ENCODE measurements around the gene TET3. TPM values are rescaled to one million over a fixed set of nuclear protein-coding genes. Genes with fewer than 3 reads are reported as not detected.
A peak's percentile ranks its signal among the peaks of the same experiment; 100 is the strongest.

TET3 gene
- total and polyA plus RNA-seq, 9 of the 15 experiments (the other 6 are each of a cell fraction or from before 2014, with no cell fraction given): 0.35 to 16.3 (median 5.5) TPM

DNA sequence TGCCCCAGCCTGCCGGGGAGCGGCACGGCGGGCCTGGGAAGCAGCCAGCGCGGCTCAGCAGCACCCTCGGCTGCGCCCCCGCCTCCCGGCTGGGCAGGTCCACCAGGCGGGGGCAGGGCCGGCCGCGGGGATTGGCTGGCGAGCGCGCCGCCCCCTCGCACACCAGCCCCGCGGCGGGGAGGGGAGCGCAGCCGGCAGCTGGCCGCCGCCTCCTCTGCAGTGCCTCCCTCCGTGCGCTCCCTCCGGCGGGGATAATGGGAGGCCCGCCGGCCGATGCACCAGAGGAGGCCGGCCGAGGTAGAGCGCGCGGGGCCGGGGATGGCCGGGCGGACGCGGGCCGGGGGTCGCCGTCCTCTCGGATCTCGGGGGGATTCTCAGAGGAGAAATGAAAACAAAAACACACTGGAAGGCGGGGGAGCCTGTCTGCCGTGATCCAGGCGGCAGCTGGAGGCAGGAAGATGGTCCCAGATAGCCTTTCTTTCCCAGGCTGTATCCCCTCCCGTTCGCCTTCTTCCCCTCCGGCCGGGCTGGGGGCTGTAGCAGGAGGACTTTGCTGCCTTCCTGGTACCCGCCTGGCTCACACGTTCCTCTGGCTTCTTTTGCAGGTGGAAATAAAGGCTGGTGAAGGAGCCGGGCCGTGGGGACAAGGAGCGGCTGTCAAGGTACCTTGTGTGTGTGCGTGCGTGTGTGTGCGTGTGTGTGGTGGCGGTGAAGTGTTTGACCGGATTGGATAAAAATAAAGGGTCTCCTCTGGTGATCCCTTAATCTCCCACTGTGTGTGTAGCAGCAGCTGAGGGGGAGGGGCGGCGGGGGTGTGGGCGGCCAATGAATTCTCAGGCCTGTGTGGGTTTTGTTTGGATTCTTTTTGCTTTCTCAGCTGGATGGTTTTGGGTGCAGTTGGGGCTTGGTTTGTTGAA lies 18.1 kb downstream of the TET3 start:
- in situ Hi-C loops (cut with MboI) (no loop called here), intact Hi-C loops (cut with micrococcal nuclease) (loop anchor here (5.0 kb wide), 2 partner anchors 35 to 140 kb away; no protein-coding TSS in a partner anchor)
- ATAC-seq (peak; percentile 96), DNase-seq (ENCODE audit: extremely low read depth in 1 of 4, low spot score in 3 of 4) (peak; percentile 89 to 94 (median 93)), FAIRE-seq (peak; percentile 74)
- BruUV-seq (replicated peaks): no TSS peak
- Histone ChIP-seq H4K20me1 (replicated peaks; ENCODE audit: control insufficient read depth, insufficient read depth, low read length) (peaks cover 6% of the 10 kb centered on the region; the same call in 1 of the 2 replicates), H3K79me2 (ENCODE audit: control insufficient read depth, insufficient read depth, low read length) (peaks cover 92% of the 10 kb centered on the region), H3K36me3 (ENCODE audit: control insufficient read depth, insufficient read depth, low read length) (peaks cover 15% of the 10 kb centered on the region; the same call in 2 of the 3 replicates), H3K4me1 (replicated peaks in 1 of 2; ENCODE audit: control insufficient read depth in 2 of 2, insufficient read depth in 2 of 2, low read length in 2 of 2) (peaks cover 45 to 47% of the 10 kb centered on the region in 2 experiments), H3K27me3 (ENCODE audit: control insufficient read depth in 2 of 2, insufficient read depth in 2 of 2, low read length in 2 of 2) (no peaks in the 10 kb centered on the region), H3K9me1 (ENCODE audit: control insufficient read depth, insufficient read depth, low read length) (no peaks in the 10 kb centered on the region), H3K27ac (ENCODE audit: extremely low read depth, low read depth, low read length) (no peak overlapping the region), H3K9ac (ENCODE audit: insufficient read depth in 1 of 2, low read depth in 2 of 2, low read length in 2 of 2) (peak overlapping the region; percentile 67 to 83; a peak in 3 of 4 replicates), H2AFZ (ENCODE audit: low read depth, low read length) (peak overlapping the region; percentile 44; the same call in 1 of the 2 replicates), H3K4me2 (ENCODE audit: insufficient read depth, low read length) (peak overlapping the region; percentile 97), H3K4me3 (peak overlapping the region; percentile 58), H3K9me3 (replicated peaks; ENCODE audit: control insufficient read depth, insufficient read depth, low read depth, low read length) (no peaks in the 10 kb centered on the region)
- CTCF ChIA-PET (ENCODE audit: low intra/inter-chr PET ratio): no interaction called here
- under 1% methylated on average over 46 of the region's 68 CpGs for WGBS (ENCODE audit: insufficient coverage, low coverage, missing lambda C conversion rate)
- POLR2A ChIA-PET: interaction anchor here (0.6 to 2.7 kb wide), 10 partner anchors 9 to 749 kb away, joined by 3 to 19 read pairs (median 4); no protein-coding TSS in a partner anchor
- TF ChIP-seq ZNF274 (IDR thresholded peaks at IDR 0.05; ENCODE audit: borderline replicate concordance, low read depth, low read length) (no peak), KDM4B (IDR thresholded peaks at IDR 0.05; ENCODE audit: borderline replicate concordance in 2 of 2, low read depth in 1 of 2) (no peak), SMARCA5 (IDR thresholded peaks at IDR 0.05) (no peak), ZNF431 (CRISPR knock-in tag; IDR thresholded peaks at IDR 0.05) (no peak), SMC3 (conservative IDR thresholded peaks at IDR 0.05; ENCODE audit: insufficient read depth, low read depth, low read length) (0 out of 2 replicates have a peak, but pooled peaks have one; percentile 15), ZNF695 (CRISPR knock-in tag; IDR thresholded peaks at IDR 0.05) (no peak), FOS (IDR thresholded peaks at IDR 0.05; ENCODE audit: extremely low read depth, insufficient read length) (no peak), ZNF75A (CRISPR knock-in tag; IDR thresholded peaks at IDR 0.05) (no peak), RBM17 (IDR thresholded peaks at IDR 0.05; ENCODE audit: borderline replicate concordance, low read depth, low read length) (no peak), HNRNPH1 (optimal IDR thresholded peaks at IDR 0.05; ENCODE audit: low read depth, low read length) (no peak)
- TF ChIP-seq, protein P1, sequence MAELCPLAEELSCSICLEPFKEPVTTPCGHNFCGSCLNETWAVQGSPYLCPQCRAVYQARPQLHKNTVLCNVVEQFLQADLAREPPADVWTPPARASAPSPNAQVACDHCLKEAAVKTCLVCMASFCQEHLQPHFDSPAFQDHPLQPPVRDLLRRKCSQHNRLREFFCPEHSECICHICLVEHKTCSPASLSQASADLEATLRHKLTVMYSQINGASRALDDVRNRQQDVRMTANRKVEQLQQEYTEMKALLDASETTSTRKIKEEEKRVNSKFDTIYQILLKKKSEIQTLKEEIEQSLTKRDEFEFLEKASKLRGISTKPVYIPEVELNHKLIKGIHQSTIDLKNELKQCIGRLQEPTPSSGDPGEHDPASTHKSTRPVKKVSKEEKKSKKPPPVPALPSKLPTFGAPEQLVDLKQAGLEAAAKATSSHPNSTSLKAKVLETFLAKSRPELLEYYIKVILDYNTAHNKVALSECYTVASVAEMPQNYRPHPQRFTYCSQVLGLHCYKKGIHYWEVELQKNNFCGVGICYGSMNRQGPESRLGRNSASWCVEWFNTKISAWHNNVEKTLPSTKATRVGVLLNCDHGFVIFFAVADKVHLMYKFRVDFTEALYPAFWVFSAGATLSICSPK (IDR thresholded peaks at IDR 0.05; ENCODE audit: borderline replicate concordance): no peak
- TF ChIP-seq, protein P2, sequence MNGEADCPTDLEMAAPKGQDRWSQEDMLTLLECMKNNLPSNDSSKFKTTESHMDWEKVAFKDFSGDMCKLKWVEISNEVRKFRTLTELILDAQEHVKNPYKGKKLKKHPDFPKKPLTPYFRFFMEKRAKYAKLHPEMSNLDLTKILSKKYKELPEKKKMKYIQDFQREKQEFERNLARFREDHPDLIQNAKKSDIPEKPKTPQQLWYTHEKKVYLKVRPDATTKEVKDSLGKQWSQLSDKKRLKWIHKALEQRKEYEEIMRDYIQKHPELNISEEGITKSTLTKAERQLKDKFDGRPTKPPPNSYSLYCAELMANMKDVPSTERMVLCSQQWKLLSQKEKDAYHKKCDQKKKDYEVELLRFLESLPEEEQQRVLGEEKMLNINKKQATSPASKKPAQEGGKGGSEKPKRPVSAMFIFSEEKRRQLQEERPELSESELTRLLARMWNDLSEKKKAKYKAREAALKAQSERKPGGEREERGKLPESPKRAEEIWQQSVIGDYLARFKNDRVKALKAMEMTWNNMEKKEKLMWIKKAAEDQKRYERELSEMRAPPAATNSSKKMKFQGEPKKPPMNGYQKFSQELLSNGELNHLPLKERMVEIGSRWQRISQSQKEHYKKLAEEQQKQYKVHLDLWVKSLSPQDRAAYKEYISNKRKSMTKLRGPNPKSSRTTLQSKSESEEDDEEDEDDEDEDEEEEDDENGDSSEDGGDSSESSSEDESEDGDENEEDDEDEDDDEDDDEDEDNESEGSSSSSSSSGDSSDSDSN (IDR thresholded peaks at IDR 0.05; ENCODE audit: borderline replicate concordance in 1 of 2, low read depth in 2 of 2, low read length in 2 of 2): peak; percentile 81 to 93
- TF ChIP-seq, protein P3, sequence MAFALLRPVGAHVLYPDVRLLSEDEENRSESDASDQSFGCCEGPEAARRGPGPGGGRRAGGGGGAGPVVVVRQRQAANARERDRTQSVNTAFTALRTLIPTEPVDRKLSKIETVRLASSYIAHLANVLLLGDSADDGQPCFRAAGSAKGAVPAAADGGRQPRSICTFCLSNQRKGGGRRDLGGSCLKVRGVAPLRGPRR (CRISPR knock-in tag; IDR thresholded peaks at IDR 0.05): no peak
- TF ChIP-seq, protein P4, sequence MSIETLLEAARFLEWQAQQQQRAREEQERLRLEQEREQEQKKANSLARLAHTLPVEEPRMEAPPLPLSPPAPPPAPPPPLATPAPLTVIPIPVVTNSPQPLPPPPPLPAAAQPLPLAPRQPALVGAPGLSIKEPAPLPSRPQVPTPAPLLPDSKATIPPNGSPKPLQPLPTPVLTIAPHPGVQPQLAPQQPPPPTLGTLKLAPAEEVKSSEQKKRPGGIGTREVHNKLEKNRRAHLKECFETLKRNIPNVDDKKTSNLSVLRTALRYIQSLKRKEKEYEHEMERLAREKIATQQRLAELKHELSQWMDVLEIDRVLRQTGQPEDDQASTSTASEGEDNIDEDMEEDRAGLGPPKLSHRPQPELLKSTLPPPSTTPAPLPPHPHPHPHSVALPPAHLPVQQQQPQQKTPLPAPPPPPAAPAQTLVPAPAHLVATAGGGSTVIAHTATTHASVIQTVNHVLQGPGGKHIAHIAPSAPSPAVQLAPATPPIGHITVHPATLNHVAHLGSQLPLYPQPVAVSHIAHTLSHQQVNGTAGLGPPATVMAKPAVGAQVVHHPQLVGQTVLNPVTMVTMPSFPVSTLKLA (conservative IDR thresholded peaks at IDR 0.05): peak; percentile 18 to 56; a peak in 1 of 4 replicates

Data from K562 (cell line).